Stimulated activated CD4-positive, alpha-beta T cell treated with anti-CD3 and anti-CD28 coated beads, Interleukin-1b, Interleukin-23, amount 100 ng/mL, for 1 hour (primary cell): ENCODE data around the gene IQCE.
"Not testable (repeated sequence)": the region's sequence is repeated elsewhere in the genome, so short reads cannot be mapped to it uniquely, and the experiment has no call there.

Experiments used
- DNase-seq, 2 donors: peaks; one replicate each; pipeline ENCODE4 v3.0.0-alpha.2; 2020; ENCODE audit warnings: low read depth in 2 of 2

IQCE gene

GRCh38 chr7:2602406-2603043 is 43.7 kb downstream of the IQCE start:
- no peak for DNase-seq

GRCh38 chr7:2603044-2603965 is 44.5 kb downstream of the IQCE start:
- DNase-seq: no peak

GRCh38 chr7:2604608-2605174 is 45.9 kb downstream of the IQCE start:
- no peak for DNase-seq

GRCh38 chr7:2605608-2606538 is 47.1 kb downstream of the IQCE start:
- DNase-seq: no peak

- DNase-seq: no peak
Measured at GRCh38 chr7:2606539-2606936, 47.8 kb downstream of the IQCE start.

- no peak for DNase-seq
Measured at GRCh38 chr7:2607122-2607922, 48.5 kb downstream of the IQCE start.

- no peak for DNase-seq
Measured at GRCh38 chr7:2607923-2608904, 49.4 kb downstream of the IQCE start.

GRCh38 chr7:2608921-2609411 is 50.2 kb downstream of the IQCE start:
- no peak for DNase-seq

- not testable (repeated sequence) for DNase-seq
Measured at GRCh38 chr7:2609646-2610045, 50.9 kb downstream of the IQCE start.

GRCh38 chr7:2610466-2610865 is 51.7 kb downstream of the IQCE start:
- DNase-seq: no peak

- DNase-seq: no peak
Measured at GRCh38 chr7:2610898-2611297, 52.1 kb downstream of the IQCE start.

- DNase-seq: no peak
Measured at GRCh38 chr7:2611401-2611800, 52.6 kb downstream of the IQCE start.

GRCh38 chr7:2611922-2612321 is 53.1 kb downstream of the IQCE start:
- DNase-seq: no peak

GRCh38 chr7:2612445-2613097 is 53.8 kb downstream of the IQCE start:
- DNase-seq: no peak

- DNase-seq: no peak
Measured at GRCh38 chr7:2613098-2613930, 54.5 kb downstream of the IQCE start.

- no peak for DNase-seq
Measured at GRCh38 chr7:2613931-2614600, 55.3 kb downstream of the IQCE start.

GRCh38 chr7:2614631-2615330 is 56.0 kb downstream of the IQCE start:
- DNase-seq: no peak
